Stimulated activated CD8-positive, alpha-beta memory T cell treated with anti-CD3 and anti-CD28 coated beads, Interleukin-7, amount 100 ng/mL, for 48 hours (primary cell): ENCODE measurements around the gene TMTC1.

Source experiments
- DNase-seq, 2 donors: peaks; one replicate each; pipeline ENCODE4 v3.0.0-alpha.2; 2020; ENCODE audit warnings: low read depth in 1 of 2; ENCODE audit errors: extremely low read depth in 1 of 2

TMTC1 gene

GRCh38 chr12:29781188-29781587 lies 2.6 kb downstream of the TMTC1 start:
- no peak for DNase-seq

GRCh38 chr12:29780084-29780483 lies 3.7 kb downstream of the TMTC1 start:
- DNase-seq: no peak

GRCh38 chr12:29778531-29778930 lies 5.2 kb downstream of the TMTC1 start:
- DNase-seq: no peak

GRCh38 chr12:29773076-29773475 lies 10.7 kb downstream of the TMTC1 start:
- no peak for DNase-seq

GRCh38 chr12:29771786-29772185 lies 12.0 kb downstream of the TMTC1 start:
- no peak for DNase-seq

DNA sequence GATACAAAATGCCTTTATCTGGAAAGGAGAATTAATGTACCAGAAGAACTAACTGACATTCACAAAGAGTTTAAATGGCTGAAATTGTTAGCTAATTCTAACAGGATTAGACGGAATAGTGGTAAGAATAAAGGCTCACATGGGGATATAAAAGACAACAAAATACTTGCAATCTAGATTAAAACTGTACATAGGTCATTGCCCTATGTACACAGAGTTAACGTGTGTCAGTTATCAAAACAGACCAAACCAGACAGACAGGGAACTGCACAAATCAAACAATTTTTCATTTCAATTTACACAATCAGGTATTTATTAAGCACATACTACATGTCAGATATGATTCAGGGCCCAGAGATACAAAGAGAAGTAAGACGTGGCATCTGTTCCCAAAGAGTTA lies 12.6 kb downstream of the TMTC1 start:
- no peak for DNase-seq

GRCh38 chr12:29769162-29769858 lies 14.4 kb downstream of the TMTC1 start:
- DNase-seq: no peak

DNA sequence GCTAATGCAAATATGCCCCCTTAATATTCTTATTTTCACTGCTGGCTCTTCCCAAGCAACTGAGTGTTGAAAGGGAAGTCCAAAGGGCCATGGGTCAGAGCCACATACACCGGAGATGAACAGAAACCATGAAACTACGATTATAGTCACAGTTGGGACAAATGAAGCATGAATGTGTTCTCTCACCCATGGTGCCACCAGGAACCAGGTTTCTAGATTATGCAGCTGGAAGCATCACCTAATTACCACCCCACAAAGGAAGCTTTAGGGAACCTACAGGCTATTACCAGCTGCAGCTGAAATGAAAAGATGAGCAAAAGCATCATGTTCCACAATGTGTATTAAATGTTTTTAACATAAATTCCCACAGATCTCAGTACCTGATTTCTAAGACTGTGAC lies 15.4 kb downstream of the TMTC1 start:
- no peak for DNase-seq

- DNase-seq: no peak
Observed at GRCh38 chr12:29763301-29763683, 20.4 kb downstream of the TMTC1 start.

- no peak for DNase-seq
Observed at GRCh38 chr12:29762637-29763300, 21.0 kb downstream of the TMTC1 start.

DNA sequence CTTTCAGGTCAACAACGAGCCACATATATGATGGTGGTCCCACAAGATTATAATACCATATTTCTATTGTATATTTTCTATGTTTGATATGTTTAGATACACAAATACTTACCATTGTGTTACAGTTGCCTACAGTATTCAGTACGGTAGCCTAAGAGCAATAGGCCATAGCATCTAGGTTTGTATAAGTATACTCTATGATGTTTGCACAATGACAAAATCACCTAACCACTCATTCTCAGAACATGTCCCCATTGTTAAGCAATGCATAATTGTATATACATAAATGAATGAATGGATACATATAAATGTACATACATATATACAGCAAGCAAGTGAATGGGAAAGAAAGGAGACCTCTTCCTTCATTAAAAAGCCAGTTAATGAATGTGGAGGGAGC lies 23.8 kb downstream of the TMTC1 start:
- no peak for DNase-seq

GRCh38 chr12:29756741-29757390 lies 26.9 kb downstream of the TMTC1 start:
- no peak for DNase-seq

- no peak for DNase-seq
Observed at GRCh38 chr12:29754235-29755189, 29.2 kb downstream of the TMTC1 start.

DNA sequence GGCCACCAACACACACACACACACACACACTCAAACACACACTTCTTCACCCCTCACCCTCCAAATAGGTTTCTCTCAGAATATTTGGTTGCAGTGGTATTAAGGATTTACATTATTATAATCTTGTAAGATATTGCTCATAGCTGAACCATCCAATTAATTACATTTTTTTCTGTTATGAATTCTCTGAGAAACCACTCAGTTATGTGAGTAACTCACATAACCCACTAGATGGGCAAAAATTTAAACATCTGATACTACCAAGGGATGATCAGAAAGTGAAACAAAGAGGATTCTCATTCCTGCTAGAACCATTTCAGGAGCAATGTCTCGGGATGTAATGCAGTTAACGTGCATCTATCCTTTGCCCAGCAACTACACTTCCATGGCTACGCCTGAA lies 31.6 kb downstream of the TMTC1 start:
- DNase-seq: no peak

DNA sequence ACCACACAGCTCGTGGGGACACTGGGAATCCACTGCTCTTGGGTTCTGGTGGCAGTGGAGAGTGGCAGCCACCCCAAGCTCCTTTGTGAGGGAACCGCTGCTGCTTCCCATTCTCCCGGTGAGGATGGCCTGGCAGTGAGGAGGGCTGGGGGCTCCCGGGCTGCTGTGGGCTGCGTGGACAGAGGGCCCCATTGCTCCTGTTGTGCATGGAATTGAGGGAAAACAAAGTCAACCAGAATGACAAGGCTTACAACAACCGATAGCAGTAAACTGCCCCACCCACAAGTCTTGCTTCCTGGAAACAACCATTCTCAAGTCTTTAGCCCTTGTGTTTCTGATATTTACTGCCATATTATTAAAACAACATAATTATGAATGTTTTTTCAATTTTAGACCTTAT lies 32.1 kb downstream of the TMTC1 start:
- DNase-seq: no peak

DNA sequence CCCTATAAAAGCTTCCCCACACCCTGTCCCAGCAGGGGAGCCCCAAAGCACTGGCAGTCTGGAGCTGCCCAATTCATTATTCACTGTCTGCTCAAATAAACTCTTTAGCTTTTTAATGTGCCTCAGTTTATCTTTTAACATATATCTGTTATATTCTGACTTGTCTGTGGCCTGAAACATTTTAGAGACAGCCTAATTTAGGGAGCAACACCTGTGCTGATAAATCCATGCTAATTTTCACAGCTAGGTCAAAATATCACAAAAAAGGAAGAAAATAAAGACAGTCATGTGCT lies 32.9 kb downstream of the TMTC1 start:
- no peak for DNase-seq

- DNase-seq: no peak
Observed at GRCh38 chr12:29750131-29750927, 33.4 kb downstream of the TMTC1 start.

GRCh38 chr12:29744365-29744764 lies 39.4 kb downstream of the TMTC1 start:
- no peak for DNase-seq

- DNase-seq: no peak
Observed at GRCh38 chr12:29743801-29744200, 39.9 kb downstream of the TMTC1 start.

- no peak for DNase-seq
Observed at GRCh38 chr12:29743077-29743476, 40.7 kb downstream of the TMTC1 start.

DNA sequence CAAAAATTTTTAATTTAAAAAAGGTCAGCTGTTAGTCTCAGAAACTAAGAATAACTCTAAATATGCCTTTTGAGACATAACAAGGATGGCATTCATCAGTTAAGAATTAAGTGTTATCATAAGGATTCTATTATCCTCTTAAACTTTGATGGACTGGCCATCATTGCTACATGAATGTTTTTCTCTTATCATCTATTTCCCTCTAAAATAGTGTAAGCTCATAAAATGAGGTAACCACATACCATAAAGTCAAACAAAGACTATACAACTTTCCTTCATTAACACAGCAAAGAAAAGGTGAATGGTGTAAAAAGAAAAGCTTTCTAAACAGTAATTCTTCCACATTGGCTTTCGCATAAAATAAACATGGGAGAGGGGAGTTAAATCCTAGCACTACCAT lies 41.1 kb downstream of the TMTC1 start:
- no peak for DNase-seq
